Liver (tissue), 9 donors: ENCODE measurements around the gene NAPA. TPM values are rescaled to one million over a fixed set of nuclear protein-coding genes. Genes with fewer than 3 reads are reported as not detected.

Experiments used
- DNase-seq: peaks from one replicate; pipeline ENCODE4 v3.0.0-alpha.2; 2017; ENCODE audit warnings: low spot score
- H3K27ac ChIP-seq, 2 donors: one replicate each; pipeline ENCODE4 v1.7.0; 2013; ENCODE audit warnings: inconsistent platforms in 2 of 2, low read length in 2 of 2, control low read depth in 1 of 2, low read depth in 1 of 2, mild to moderate bottlenecking in 1 of 2
- H3K27me3 ChIP-seq, 4 donors: one replicate each; pipeline versions ENCODE4 v1.6.1 to v1.7.0; 2013; ENCODE audit warnings: low read length in 3 of 4, inconsistent platforms in 1 of 4, mild to moderate bottlenecking in 1 of 4, moderate library complexity in 1 of 4; ENCODE audit not compliant: control insufficient read depth in 4 of 4, insufficient read depth in 4 of 4
- H3K36me3 ChIP-seq, 4 donors: one replicate each; pipeline versions ENCODE4 v1.6.1 to v1.7.0; 2013; ENCODE audit warnings: low read length in 3 of 4, mild to moderate bottlenecking in 3 of 4, low read depth in 1 of 4, moderate library complexity in 1 of 4; ENCODE audit not compliant: control insufficient read depth in 4 of 4, insufficient read depth in 3 of 4
- H3K4me1 ChIP-seq, 4 donors: one replicate each; pipeline versions ENCODE4 v1.6.1 to v1.7.0; 2013; ENCODE audit warnings: low read length in 3 of 4, mild to moderate bottlenecking in 3 of 4, moderate library complexity in 1 of 4; ENCODE audit not compliant: control insufficient read depth in 4 of 4, insufficient read depth in 4 of 4
- H3K4me3 ChIP-seq, 3 donors: one replicate each; pipeline versions ENCODE4 v1.6.1 to v1.7.0; 2013; ENCODE audit warnings: low read length in 3 of 3, control low read depth in 1 of 3, low read depth in 1 of 3, mild to moderate bottlenecking in 1 of 3
- H3K9ac ChIP-seq, 2 donors: one replicate each; pipeline ENCODE4 v1.7.0; 2013; ENCODE audit warnings: low read length in 2 of 2, mild to moderate bottlenecking in 2 of 2, moderate library complexity in 2 of 2, control low read depth in 1 of 2, low read depth in 1 of 2
- H3K9me3 ChIP-seq, 4 donors: one replicate each; pipeline versions ENCODE4 v1.6.1 to v1.7.0; 2013; ENCODE audit warnings: low read length in 3 of 4; ENCODE audit not compliant: control insufficient read depth in 4 of 4
- EGR1 ChIP-seq, 2 donors: IDR thresholded peaks; 2 replicates each; pipeline ENCODE4 v1.6.1; 2016 to 2018; ENCODE audit warnings: antibody characterized with exemption in 2 of 2, low read depth in 2 of 2
- FOXA1 ChIP-seq: IDR thresholded peaks from 2 replicates; pipeline ENCODE4 v1.6.1; 2016; ENCODE audit warnings: antibody characterized with exemption
- FOXA2 ChIP-seq: IDR thresholded peaks from 2 replicates; pipeline ENCODE4 v1.6.1; 2016; ENCODE audit warnings: antibody characterized with exemption
- GABPA ChIP-seq, 2 donors: IDR thresholded peaks in 1 of 2; conservative IDR thresholded peaks in 1 of 2; 2 replicates each; pipeline ENCODE4 v1.6.1; 2016; ENCODE audit warnings: antibody characterized with exemption in 2 of 2, mild to moderate bottlenecking in 1 of 2, moderate library complexity in 1 of 2
- HNF4A ChIP-seq, 2 donors: conservative IDR thresholded peaks; 2 replicates each; pipeline ENCODE4 v1.6.1; 2016; ENCODE audit warnings: antibody characterized with exemption in 2 of 2, mild to moderate bottlenecking in 2 of 2
- HNF4G ChIP-seq: IDR thresholded peaks from 2 replicates; pipeline ENCODE4 v1.6.1; 2016; ENCODE audit warnings: antibody characterized with exemption
- JUND ChIP-seq, 2 donors: IDR thresholded peaks; 2 replicates each; pipeline ENCODE4 v1.6.1; 2016; ENCODE audit warnings: antibody characterized with exemption in 2 of 2
- NR2F2 ChIP-seq: IDR thresholded peaks from 2 replicates; pipeline ENCODE4 v1.6.1; 2016; ENCODE audit warnings: antibody characterized with exemption
- RAD21 ChIP-seq, 2 donors: IDR thresholded peaks; 2 replicates each; pipeline ENCODE4 v1.6.1; 2016; ENCODE audit warnings: antibody characterized with exemption in 2 of 2, mild to moderate bottlenecking in 2 of 2
- RXRA ChIP-seq, 2 donors: IDR thresholded peaks; 2 replicates each; pipeline ENCODE4 v1.6.1; 2017 to 2018; ENCODE audit warnings: antibody characterized with exemption in 2 of 2, mild to moderate bottlenecking in 1 of 2
- SP1 ChIP-seq: IDR thresholded peaks from 2 replicates; pipeline ENCODE4 v1.6.1; 2018; ENCODE audit warnings: antibody characterized with exemption, mild to moderate bottlenecking
- TAF1 ChIP-seq: conservative IDR thresholded peaks from 2 replicates; pipeline ENCODE4 v1.6.1; 2016; ENCODE audit warnings: antibody characterized with exemption, mild to moderate bottlenecking
- YY1 ChIP-seq: IDR thresholded peaks from 2 replicates; pipeline ENCODE4 v1.6.1; 2016; ENCODE audit warnings: antibody characterized with exemption, mild to moderate bottlenecking
- WGBS: extraction: QIAGEN DNeasy Blood & Tissue Kit; methylation state at CpG from one replicate; pipeline ENCODE4 v1.1.7; 2013; 5-methylcytosine and 5-hydroxymethylcytosine counted together
- polyA plus RNA-seq, 2 donors: library from polyadenylated mRNA; stranded (reverse) in 1 of 2; unstranded in 1 of 2; fragments of 200-250 nt in 1 of 2; fragments of >200 nt in 1 of 2; fragmentation: Nextera tagmentation in 1 of 2; extraction: Ambion mirVana in 1 of 2; gene quantifications; one replicate each; pipeline versions ENCODE4 v1.2.1 to v1.2.3, GENCODE V29; 2013 to 2015
- total RNA-seq, 2 donors: library from RNA; depleted of rRNA; stranded (reverse); fragments of >200 nt; gene quantifications; one replicate each; pipeline ENCODE4 v1.2.3, GENCODE V29; 2014
- TF ChIP-seq, protein P1 (sequence below): IDR thresholded peaks from 2 replicates; pipeline ENCODE4 v1.6.1; 2016; ENCODE audit warnings: antibody characterized with exemption
- TF ChIP-seq, protein P2 (sequence below): fragments of 150-350 bp; IDR thresholded peaks from 2 replicates; pipeline ENCODE4 v1.5.1; 2017; ENCODE audit warnings: improper control_type of control experiment, low read depth, low read length; ENCODE audit not compliant: missing input control
- TF ChIP-seq, protein P3 (sequence below): IDR thresholded peaks from 2 replicates; pipeline ENCODE4 v1.6.1; 2016; ENCODE audit warnings: antibody characterized with exemption
- TF ChIP-seq, protein P4 (sequence below): IDR thresholded peaks from 2 replicates; pipeline ENCODE4 v1.6.1; 2016; ENCODE audit warnings: antibody characterized with exemption
- TF ChIP-seq, protein P5 (sequence below): IDR thresholded peaks from 2 replicates; pipeline ENCODE4 v1.6.1; 2016; ENCODE audit warnings: antibody characterized with exemption, mild to moderate bottlenecking
- donor health status: healthy.
- donor health status: healthy.
- donor health status: healthy.
- donor health status: healthy.
- donor health status: healthy.

Gene NAPA
- total and polyA plus RNA-seq, 4 donors: 73.4 to 132 (median 120) TPM

DNA sequence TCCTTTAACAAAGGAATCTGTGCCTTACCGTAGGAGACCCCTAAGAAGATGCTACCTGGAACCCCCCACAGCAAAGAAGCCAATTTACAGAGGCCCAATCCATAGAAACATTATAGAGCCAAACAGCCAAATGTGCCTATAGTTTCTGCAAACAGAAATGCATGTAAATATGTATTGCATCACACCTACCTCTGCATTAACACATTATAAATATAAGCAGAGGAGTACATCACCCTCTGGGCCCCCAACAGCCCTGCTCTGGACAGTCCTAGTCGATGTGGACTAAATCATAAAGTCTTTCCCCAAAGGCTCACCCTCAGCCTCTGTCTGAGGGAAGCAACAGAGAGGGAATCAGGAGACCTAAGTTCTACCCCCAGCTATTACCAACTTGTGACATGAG lies 32.3 kb upstream of the NAPA start:
- no peak overlapping the region for H3K4me3 ChIP-seq
- no peak for DNase-seq
- WGBS: 82% methylated on average over 2 of the region's 2 CpGs
- TF ChIP-seq GABPA (IDR thresholded peaks at IDR 0.05 in 1 of 2, conservative IDR thresholded peaks at IDR 0.05 in 1 of 2): no peak
- TF ChIP-seq SP1: no peak
- no peak for TF ChIP-seq RAD21 (IDR thresholded peaks at IDR 0.05)
- TF ChIP-seq, protein P1, sequence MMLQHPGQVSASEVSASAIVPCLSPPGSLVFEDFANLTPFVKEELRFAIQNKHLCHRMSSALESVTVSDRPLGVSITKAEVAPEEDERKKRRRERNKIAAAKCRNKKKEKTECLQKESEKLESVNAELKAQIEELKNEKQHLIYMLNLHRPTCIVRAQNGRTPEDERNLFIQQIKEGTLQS: no peak
- TF ChIP-seq JUND (IDR thresholded peaks at IDR 0.05): no peak
- no peak for TF ChIP-seq TAF1
- TF ChIP-seq HNF4A (conservative IDR thresholded peaks at IDR 0.05): no peak
- TF ChIP-seq, protein P2, sequence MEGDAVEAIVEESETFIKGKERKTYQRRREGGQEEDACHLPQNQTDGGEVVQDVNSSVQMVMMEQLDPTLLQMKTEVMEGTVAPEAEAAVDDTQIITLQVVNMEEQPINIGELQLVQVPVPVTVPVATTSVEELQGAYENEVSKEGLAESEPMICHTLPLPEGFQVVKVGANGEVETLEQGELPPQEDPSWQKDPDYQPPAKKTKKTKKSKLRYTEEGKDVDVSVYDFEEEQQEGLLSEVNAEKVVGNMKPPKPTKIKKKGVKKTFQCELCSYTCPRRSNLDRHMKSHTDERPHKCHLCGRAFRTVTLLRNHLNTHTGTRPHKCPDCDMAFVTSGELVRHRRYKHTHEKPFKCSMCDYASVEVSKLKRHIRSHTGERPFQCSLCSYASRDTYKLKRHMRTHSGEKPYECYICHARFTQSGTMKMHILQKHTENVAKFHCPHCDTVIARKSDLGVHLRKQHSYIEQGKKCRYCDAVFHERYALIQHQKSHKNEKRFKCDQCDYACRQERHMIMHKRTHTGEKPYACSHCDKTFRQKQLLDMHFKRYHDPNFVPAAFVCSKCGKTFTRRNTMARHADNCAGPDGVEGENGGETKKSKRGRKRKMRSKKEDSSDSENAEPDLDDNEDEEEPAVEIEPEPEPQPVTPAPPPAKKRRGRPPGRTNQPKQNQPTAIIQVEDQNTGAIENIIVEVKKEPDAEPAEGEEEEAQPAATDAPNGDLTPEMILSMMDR: no peak
- no peak for TF ChIP-seq EGR1 (IDR thresholded peaks at IDR 0.05; ENCODE audit: low read depth in 2 of 2)
- TF ChIP-seq, protein P3, sequence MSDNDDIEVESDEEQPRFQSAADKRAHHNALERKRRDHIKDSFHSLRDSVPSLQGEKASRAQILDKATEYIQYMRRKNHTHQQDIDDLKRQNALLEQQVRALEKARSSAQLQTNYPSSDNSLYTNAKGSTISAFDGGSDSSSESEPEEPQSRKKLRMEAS: no peak
- no peak for TF ChIP-seq NR2F2
- no peak for TF ChIP-seq FOXA1
- no peak for TF ChIP-seq RXRA (IDR thresholded peaks at IDR 0.05)
- TF ChIP-seq, protein P4, sequence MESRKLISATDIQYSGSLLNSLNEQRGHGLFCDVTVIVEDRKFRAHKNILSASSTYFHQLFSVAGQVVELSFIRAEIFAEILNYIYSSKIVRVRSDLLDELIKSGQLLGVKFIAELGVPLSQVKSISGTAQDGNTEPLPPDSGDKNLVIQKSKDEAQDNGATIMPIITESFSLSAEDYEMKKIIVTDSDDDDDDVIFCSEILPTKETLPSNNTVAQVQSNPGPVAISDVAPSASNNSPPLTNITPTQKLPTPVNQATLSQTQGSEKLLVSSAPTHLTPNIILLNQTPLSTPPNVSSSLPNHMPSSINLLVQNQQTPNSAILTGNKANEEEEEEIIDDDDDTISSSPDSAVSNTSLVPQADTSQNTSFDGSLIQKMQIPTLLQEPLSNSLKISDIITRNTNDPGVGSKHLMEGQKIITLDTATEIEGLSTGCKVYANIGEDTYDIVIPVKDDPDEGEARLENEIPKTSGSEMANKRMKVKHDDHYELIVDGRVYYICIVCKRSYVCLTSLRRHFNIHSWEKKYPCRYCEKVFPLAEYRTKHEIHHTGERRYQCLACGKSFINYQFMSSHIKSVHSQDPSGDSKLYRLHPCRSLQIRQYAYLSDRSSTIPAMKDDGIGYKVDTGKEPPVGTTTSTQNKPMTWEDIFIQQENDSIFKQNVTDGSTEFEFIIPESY: no peak
- TF ChIP-seq, protein P5, sequence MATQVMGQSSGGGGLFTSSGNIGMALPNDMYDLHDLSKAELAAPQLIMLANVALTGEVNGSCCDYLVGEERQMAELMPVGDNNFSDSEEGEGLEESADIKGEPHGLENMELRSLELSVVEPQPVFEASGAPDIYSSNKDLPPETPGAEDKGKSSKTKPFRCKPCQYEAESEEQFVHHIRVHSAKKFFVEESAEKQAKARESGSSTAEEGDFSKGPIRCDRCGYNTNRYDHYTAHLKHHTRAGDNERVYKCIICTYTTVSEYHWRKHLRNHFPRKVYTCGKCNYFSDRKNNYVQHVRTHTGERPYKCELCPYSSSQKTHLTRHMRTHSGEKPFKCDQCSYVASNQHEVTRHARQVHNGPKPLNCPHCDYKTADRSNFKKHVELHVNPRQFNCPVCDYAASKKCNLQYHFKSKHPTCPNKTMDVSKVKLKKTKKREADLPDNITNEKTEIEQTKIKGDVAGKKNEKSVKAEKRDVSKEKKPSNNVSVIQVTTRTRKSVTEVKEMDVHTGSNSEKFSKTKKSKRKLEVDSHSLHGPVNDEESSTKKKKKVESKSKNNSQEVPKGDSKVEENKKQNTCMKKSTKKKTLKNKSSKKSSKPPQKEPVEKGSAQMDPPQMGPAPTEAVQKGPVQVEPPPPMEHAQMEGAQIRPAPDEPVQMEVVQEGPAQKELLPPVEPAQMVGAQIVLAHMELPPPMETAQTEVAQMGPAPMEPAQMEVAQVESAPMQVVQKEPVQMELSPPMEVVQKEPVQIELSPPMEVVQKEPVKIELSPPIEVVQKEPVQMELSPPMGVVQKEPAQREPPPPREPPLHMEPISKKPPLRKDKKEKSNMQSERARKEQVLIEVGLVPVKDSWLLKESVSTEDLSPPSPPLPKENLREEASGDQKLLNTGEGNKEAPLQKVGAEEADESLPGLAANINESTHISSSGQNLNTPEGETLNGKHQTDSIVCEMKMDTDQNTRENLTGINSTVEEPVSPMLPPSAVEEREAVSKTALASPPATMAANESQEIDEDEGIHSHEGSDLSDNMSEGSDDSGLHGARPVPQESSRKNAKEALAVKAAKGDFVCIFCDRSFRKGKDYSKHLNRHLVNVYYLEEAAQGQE: no peak
- no peak for TF ChIP-seq FOXA2
- TF ChIP-seq HNF4G: no peak
- TF ChIP-seq YY1: no peak
- no peaks in the 10 kb centered on the region for H3K27me3 ChIP-seq
- no peak overlapping the region for H3K9ac ChIP-seq
- peaks cover 0 to 6% (median 0%) of the 10 kb centered on the region in 4 donors for H3K4me1 ChIP-seq
- no peaks in the 10 kb centered on the region for H3K9me3 ChIP-seq
- H3K36me3 ChIP-seq: no peaks in the 10 kb centered on the region
- H3K27ac ChIP-seq: no peak overlapping the region
